NCI-H446 (cell line): ENCODE measurements around the gene EGLN1.
"Not testable (repeated sequence)": the region's sequence is repeated elsewhere in the genome, so short reads cannot be mapped to it uniquely, and the experiment has no call there.

Experiments
- DNase-seq, 2 experiments: peaks; one replicate each; lab custom pipeline; 2025; lab: John Stamatoyannopoulos, UW

EGLN1 gene

DNA sequence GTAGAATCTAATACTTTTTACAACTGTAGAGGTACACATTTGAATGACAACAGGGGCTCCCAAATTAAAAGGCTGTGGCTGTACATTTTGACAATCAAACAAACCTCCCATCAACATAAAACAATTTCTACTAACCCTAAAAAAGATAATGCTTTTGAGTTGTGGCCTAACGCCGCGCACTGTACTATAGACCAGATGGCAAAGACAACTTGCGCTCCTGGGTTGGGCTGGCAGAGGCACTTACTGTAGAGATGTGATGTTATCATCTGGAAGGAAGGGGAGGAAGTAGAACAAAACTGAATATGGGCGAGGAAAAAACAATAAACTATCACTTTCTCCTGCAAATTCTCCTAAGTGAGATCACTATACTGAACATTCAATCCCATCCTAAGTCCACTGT lies 57.9 kb downstream of the EGLN1 start:
- DNase-seq = no peak

DNA sequence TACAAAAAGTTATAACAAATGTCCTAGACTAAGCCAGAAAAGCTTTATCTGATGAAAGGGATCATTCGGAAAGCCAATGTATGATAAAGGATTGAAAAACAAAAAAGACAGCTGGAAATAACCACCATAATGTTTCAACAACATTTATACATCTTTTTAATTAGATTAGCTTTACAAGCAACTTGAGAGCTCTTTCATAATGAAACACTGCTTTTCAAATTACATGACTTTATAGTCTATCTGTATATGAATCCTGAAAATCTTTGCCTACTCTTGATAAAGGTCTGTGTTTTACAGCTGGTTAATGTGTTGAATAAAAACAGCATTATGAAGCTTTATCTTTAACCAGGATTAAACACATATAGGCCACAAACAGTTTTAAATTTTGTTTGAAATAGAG lies 58.5 kb downstream of the EGLN1 start:
- DNase-seq = no peak

DNA sequence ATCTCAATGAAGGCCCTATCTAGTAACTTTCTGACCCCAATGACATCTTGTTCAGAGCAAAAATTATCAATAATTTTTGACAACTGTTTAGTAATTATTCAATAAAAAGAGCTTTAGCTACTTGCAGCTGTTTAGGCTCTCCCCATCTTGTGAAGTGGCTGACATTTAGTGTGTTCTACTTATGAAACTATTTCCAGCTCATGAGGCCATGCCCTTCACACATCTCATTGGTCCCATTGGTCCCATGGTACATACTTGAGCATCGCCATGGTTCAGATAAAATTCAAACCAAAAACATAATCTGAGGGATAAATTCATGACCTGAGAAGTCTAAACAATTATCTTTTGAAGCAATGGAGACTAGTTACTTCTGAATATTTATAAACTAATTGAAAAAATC lies 59.8 kb downstream of the EGLN1 start:
- no peak for DNase-seq

DNA sequence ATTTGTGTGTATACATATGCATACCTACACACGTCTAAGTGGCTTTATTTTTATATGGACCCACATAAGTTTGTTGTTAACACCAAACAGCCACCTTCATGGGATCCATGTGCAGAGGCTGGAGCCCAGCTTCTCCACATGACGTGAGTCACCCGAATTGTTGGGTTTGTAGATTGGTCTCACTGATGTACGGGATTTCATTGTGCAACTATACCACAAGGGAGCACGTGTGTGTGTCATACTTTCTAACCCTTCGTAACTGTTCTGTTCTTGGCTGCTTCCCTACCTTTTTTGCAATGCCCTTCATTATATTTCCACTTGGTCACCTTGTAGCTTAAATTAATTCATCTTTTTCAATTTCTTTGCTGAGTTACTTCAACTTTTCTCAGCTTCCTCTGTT lies 63.0 kb downstream of the EGLN1 start:
- DNase-seq = no peak

DNA sequence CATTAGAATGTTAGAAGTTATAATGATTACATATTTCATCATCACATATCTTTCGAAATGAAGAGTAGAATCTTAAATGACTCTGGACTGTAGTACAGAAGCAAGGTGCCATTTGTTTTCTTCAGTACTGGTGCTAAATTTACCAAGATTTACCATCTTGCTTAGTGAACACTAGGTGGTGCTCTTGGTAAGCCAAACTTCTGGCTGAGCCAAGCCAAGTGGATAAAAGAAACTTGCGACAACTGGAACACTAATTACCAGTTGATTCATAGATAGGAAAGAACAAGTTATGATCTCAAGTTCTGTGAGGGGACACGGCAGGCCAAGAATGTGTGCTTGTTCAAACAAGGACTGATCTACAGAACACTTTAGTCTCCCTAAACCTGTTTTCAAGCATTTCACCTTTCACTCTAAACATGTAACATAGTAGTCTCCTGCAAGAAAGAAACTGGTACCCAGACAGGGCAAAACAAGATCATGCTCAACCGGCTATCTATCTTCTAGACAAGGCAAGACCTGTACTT lies 64.2 kb downstream of the EGLN1 start:
- DNase-seq = peak; percentile 22 to 72

DNA sequence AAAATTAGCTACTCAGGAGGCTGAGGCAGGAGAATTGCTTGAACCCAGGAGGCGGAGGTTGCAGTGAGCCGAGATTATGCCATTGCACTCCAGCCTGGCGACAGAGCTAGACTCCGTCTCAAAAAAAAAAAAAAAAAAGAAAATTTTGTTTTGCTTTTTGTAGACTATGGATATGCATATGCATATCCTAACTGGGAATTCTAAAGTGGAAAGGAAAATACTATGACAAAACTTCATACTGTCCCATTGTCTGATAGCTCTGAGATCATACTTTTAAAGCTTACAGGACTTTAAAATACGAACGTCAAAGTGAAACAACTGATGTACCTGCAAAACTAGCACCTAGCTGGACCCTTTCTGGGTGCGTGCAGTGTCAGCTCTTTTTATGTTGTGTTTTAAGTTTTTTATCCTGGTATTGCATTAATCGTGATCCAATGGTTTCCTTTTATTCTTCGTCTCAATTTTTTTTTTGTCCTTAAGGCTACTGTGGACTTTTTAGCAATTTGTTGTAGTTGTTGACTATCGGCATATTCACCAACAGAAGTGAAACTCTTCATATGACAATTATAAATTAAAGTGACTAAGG lies 64.8 kb downstream of the EGLN1 start:
- no peak for DNase-seq

DNA sequence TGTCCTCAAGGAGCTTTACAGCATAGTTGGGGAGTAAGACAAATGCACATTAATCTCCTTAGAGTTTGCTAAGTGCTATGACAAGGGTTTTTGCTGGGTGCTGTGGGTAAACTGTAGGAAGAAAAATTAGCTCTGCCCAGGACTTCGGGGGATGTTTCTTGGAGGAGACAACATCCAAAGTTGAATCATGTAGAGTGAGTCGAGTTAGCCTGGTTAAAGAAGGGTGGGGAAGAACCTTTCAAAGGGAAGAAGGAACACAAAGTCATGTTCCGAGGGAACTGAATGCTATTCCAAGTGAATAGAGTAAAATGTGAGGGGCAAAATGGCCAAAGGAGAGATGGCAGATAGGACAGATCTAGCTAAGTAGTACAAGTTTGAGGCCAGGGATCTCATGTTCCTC lies 66.9 kb downstream of the EGLN1 start:
- DNase-seq = no peak

DNA sequence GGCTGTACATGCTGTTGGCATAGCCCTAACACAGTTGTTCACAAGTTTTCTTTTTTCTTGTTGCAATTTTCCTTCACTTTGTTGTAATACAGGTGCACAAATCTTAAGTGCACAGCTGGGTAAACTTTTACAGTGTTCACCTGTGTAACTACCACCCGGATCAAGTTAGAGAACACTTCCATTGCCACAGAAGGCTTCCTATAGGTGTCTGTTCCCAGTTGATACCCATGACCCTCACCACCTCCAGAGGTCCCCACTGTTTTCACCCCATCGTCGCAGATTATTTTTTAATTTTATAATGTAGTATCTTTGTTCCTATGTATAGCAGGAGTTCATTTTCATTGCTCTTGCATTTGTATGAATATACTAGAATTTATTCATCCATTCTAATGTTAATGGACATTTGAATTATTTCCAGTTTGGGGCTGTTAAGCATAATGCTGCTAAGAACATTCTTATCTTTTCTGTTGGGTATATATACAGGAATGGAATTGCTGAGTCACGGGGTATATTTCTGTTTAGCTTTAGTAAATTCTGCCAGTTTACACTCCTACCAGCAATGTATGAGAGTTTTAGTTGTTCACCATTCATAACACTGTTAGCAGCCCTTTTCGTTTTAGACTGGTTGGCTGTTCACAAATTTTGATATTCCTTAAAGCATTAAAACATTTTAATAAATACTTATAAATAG lies 67.6 kb downstream of the EGLN1 start:
- no peak for DNase-seq

DNA sequence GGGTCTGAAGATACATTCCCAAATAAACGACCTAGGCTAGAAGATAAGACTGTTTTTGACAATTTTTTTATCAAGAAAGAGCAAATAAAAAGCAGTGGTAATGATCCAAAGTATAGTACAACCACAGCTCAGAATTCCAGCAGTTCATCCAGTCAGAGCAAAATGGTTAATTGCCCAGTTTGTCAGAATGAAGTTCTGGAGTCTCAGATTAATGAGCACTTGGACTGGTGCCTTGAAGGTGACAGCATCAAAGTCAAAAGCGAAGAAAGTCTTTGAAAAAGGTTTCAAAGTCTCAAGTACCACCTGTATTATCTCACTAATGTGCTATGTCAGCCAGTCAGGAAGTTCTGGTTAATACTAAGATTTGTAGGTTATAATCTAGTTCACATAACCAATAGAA lies 69.0 kb downstream of the EGLN1 start:
- DNase-seq = no peak

DNA sequence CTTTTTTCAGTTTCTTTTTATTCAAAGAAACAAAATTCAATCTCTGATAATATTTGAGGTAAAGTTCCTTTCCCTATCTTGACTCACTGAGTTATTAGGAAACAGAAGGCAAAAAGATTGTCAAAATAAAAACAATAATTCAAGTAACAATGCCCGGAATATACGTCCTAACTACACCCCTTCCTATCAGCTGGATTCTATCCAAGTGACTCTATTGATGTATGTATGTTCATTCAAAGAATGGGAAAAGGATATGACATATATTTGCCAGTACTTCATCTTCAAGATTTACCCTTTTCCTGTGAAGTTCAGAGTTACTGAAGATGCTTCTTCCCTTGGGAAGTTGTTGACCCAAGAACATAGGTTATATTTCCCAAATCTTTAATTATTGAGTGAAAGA lies 70.3 kb downstream of the EGLN1 start:
- no peak for DNase-seq

DNA sequence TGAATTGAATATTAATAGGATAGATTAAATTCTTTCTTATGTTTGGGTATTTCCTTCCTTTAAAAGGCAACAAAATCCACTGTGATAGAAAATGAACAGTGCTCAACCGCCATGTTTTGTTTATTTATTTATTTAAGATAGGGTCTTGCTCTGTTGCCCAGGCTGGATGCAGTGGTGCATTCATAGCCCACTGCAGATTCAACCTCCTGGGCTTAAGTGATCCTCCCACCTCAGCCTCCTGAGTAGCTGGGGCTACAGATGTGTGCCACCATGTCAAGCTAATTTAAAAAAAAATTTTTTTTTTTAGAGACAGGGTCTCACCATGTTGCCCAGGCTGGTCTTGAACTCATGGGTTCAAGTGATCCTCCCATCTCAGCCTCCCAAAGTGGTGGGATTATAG lies 73.2 kb downstream of the EGLN1 start:
- not testable (repeated sequence) for DNase-seq

DNA sequence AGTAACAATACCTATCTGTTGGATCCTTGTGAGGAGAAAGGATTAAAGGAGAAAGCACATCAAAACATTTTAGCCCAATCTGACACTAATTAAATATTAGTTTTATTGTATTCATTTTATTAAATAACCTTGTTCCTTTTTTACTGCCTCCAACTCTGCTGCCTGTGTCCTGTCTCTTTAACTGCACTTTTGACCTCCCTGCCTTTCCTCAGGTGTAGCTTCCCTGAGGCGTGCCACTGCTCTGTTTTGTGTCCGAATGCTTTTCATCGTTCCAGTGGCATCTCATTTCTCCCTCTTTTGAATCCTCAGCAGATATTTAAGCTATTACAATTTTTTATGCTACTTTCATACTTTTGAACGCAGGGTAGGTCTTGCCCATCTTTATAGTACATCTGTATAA lies 73.6 kb downstream of the EGLN1 start:
- no peak for DNase-seq

DNA sequence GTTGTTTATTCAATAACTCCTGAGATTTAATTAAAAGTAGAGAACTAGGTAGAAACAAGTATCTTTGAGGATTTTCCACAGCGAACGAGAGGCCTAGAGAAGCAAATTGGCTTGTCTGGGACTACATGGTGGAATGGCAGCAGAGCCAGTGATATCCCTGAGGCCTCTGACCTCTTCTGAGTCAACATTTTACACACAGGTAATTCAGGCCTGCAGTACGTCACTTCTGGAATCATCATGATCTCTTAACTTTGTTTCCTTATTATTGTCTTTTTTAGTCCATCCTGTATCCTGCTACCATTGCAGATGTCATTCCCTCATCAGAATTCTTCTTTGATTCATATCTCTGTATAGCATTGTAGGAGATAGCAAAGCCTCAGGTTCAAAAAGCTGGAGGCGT lies 74.1 kb downstream of the EGLN1 start:
- DNase-seq = no peak

DNA sequence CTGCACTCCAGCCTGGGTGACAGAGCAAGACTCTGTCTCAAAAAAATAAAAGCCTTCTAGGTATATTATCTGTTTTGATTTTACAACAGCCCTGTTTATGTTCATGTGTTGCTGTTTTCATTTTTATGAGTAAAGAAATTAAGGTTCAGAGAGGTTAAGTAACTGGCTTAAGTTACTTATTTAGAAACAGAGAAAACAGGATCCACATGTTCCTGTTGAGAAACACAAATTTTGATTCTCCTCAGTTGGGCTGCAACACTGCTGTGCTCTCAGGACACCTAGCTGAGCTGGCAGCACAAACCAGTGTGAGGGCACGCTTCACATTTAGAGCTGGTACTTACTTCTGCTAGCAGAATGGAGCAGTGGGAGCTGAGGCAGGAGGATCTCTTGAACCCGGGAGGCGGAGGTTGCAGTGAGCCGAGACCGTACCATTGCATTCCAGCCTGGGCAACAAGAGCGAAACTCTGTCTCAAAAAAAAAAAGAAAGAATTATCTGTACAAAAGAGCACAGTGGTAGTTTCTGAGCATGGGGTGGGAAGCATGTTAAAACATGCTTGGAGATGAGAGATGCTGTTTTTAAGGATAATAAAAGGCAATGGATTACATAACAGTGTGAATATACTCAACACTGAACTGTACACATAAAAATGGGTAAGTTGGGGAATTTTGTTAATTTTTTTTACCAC lies 81.6 kb downstream of the EGLN1 start:
- DNase-seq = no peak

DNA sequence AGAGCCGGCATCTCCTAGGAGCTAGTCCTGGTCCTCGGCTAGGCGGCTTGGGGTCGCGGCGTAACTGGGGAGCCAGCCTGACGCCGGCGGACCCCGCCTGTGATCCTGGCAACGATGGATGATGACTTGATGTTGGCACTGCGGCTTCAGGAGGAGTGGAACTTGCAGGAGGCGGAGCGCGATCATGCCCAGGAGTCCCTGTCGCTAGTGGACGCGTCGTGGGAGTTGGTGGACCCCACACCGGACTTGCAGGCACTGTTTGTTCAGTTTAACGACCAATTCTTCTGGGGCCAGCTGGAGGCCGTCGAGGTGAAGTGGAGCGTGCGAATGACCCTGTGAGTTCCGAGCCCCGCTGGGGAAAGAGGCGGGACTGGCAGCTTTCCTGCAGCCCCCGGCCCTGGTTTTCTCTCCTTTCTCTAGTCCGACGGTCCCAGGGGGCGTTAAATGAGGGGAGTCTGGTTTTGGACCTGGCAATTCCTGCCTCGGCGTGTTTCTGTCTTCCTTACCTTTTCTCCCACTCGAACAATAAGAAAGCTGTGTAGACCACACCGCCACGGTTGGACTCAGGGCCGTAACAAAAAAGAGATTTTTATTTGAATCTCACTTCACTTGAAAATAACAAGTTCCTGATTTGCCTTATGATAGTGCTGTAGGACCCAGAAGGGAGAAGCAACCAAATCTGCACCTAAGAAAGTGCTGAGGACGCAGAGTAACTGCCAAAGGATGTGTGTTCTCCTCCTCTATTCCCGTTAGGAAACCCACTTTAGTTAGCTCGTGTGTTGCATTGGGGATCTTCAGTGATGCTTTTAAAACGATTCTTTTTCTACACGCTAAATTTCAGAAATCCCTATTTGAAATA lies 83.6 kb downstream of the EGLN1 start, which contains the start of gene SPRTN:
SPRTN (plus strand) TSS at position 24 of the 859 bp plus-strand sequence; CDS start at position 115, 91 bp downstream.
- DNase-seq = no peak

DNA sequence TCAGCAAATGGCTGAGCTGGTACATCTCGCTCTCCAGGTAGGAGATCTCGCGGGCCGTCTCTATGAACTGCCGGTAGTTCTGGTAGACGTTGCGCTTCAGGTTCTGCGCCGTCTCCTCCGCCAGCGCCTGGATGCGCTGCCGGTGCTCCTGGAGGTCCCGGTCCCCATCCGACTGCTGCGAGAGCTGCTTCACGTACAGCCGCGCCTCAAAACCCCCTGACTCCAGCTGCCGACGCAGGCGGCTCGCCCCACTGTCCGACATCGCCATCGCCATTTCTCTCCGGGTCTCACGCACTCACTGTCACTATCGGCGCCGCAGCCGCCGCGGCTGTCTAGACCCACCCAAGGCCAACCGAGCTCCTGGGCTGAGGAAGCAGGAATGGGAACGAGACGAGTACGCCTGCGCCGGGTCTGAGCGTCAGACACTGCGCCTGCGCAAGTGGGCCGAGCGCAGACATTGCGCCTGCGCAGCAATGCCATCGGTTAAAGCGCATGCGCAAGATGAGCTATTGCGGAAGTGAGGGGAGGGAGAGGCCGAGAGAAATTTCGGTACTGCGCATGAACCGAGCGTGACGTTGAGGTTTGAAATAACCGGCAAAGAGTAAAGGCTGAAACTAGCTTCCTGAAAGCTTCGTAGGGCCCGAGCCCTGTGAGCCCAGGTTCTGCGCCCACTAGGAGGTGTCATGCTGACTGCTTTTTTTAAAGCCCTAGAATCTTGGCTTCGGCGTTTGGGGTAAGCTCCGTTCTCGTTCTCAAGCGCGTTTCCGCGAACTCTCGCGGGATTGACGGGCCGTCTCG lies 84.4 kb downstream of the EGLN1 start, which contains the start of gene EXOC8:
EXOC8 (minus strand) TSS at position 381 of the 798 bp plus-strand sequence; CDS start at position 274, 107 bp downstream.
- peak; percentile 97 to 99 for DNase-seq

DNA sequence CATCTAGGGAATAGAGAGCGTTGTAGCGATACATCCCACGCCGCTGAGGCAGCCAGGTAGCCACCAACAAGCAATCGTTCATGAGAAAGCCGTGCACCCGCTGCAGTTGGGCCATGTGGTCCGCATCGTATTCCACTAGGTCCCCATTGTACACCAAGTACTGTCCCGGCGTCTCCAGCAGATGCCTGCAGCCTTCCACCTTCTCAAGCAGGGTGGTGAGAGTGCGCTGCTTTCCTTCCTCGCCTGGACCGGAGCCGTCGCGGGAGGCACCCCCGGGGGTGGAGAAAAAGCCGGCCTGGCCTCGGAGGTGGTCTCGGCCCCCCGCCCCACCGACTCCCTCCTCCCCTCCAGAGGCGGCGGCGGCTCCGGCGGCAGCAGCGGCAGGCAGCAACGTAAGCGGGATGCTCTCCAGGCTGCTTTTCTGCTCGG lies 85.0 kb downstream of the EGLN1 start:
- DNase-seq = no peak

DNA sequence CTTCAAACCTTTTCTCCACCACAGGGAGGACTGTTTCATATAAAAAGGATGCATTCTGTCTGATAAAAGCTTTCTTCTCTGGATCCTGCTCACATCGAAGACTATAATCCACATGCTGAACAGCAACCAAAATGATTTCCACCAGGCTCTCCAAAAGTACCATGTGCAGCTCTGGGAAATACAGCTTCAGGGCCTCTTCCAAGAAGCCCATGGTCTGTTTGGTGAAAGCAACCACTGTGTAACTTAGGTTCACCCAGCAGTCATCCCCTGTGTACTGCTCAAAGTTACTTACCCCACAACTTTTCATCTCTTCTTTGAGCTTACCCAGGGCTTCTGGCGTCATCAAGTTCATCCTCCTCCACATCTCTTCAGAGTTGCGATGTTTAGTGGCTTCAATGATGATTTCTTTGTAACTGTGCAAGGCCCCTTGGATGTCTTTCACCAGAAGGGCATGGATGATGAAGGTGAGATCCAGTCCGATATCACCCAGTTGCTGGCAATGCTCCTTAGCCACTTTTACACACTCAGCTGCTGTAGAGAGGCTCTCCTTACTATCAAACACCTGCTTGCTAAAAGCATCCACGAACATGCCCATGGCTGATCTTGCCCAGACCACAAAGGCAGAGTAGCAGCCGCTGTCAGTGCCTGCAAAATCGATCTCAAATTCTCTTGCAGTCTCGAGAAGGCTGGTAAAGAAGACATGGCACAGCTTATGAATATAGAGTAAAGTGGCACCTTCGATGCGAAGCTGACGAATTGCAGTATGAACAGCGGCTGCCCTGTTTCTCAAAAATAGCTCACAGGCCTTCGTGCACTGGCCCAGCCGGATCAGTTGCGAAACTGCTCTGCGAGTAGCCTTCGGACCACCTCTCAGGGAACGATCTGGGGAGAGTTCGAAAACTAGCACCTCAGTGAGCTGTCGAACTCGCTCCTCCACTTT lies 86.2 kb downstream of the EGLN1 start:
- no peak for DNase-seq

DNA sequence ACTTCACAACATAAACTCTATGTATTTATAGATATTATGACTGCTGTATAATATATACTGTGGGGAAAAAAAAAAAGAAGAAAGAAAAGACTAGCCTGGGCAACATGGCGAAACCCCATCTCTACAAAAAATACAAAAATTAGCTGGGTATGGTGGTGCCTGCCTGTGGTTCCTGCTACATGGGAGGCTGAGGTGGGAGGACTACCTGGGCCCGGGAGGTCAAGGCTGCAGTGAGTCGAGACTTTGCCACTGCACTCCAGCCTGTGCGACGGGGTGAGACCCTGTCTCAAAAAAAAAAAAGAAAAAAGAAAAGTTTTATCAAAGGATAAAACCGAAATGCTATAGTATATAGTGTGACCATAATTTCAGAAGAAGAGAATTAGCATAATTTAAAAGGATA lies 87.1 kb downstream of the EGLN1 start:
- DNase-seq = no peak

DNA sequence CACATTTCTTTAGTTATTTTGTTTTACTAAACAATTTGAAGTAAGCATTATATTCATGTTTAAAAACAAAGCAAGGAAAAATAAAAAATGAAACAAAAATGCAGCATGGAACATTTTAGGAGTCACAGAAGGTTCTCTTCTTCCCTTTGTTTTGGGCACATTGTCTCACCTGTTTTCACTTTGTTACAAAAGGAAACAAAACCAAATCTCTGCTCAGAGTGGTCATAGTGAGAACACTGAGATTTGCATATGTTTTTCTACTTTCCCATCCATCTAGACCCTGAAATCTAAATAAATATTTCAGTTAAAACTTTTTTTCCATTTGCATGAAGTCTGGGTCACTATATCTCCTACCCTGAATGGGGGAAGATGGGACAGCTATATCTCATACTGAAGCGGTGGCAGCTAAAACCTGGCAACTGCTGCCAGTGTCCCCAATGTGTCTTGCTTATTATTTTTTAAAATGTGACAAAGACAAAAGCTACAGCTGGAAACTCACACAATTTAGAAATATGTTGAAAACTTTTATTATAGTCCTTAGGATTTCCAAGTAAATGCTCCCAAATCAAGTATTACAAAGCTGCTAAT lies 87.9 kb downstream of the EGLN1 start:
- no peak for DNase-seq
